Fibroblast of skin of right biceps (primary cell): ENCODE measurements around the gene CANT1.

Source experiments
- DNase-seq: peaks from one replicate; pipeline ENCODE4 v3.0.0-alpha.2; 2013

Gene CANT1

DNA sequence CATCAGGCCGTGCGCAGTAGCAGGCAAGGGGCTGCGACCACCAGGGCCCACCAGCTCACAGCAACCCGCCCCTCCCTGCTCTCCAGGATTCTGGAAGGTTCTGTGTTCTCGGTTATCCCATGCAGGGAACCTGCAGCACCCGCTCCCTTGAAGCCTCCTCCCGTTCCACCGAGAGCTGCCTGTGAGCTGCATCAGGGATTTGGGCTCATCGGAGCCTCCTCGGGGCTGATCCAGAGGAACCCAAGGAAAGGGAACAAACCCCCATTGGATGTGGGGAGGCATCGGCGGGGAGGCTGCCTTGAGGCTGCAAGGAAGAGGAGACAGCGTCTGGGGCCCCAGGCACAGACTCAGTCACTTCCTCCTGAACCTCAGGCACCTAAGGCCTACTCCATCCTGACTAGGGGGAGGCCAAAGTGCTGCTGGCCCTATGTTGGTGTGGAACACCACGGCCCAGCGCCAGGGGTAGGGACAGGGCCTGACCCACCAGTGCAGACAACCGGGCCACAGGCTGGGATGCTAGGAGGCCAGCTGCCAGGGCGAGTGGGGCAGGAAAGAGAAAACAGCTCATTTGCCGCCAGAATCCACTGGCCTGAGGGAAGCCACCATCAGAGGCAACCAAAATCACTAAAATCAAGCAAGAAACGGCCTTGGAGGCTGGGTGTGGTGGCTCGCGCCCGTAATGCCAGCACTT, 15.4 kb downstream of the CANT1 start:
- no peak for DNase-seq

DNA sequence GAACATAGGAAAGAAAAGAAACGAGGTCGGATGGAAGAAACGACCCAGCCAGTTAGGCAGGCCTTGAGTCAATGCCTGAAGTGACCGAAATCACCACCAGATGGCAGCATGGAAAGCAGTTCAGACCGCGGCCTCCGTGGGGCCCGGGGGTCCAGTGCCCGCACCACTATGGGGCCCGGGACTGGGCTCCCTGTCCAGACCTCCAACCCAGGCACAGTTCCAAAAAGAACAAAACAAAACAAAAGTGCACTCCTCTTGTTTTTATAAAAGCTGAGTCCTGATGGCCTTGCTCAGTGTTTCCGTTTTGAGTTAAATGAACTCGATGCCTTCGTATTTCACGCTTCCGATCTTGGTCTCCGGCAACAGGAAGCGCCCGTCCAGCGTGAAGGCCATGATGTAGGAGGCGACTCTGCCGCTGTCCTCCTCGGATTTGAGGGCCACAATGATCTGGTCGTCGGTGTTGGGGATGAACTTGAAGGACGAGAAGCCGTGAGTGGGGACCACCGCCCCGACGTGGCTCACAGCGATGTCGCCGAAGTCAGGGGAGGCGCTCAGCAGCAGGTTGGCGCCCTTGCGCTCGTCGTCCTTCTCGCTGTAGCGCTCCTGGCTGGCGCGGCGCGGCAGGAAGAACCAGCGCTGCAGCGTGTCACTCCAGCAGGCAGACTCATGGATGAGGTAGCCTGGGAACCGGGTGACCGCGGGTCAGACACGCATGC, 16.2 kb downstream of the CANT1 start:
- peak; percentile 35 for DNase-seq

DNA sequence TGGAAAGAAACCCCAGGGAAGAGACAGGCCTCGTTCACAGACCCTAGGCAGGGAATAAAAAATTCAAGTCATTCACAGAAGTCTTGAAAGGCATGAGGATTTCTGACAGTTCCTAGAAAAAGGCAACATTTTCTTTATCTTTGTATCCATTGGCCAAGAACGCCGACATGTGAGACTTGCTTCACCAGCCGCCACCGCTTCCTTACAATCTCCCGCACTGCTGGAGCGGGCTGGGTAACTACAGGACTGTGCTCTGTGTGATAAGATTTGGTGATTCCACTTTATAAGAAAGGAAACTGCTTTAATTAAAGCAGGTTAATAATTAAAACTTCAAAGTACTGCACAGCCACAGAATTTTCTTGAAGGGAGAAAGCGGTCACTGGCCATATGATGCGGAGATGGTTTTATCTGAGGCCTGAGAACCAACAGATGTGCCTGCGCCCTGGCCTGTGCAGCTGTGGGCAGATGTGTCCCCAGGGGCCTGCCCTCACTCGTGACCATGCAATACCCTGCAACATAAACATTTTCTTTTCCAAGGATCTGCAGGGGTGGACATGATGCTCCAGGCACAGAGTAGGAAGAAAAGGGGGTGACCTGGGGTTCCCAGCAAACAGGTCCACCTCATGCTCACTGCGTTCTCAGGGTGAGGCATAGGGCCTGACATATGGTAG, 16.9 kb downstream of the CANT1 start:
- DNase-seq, result no peak

DNA sequence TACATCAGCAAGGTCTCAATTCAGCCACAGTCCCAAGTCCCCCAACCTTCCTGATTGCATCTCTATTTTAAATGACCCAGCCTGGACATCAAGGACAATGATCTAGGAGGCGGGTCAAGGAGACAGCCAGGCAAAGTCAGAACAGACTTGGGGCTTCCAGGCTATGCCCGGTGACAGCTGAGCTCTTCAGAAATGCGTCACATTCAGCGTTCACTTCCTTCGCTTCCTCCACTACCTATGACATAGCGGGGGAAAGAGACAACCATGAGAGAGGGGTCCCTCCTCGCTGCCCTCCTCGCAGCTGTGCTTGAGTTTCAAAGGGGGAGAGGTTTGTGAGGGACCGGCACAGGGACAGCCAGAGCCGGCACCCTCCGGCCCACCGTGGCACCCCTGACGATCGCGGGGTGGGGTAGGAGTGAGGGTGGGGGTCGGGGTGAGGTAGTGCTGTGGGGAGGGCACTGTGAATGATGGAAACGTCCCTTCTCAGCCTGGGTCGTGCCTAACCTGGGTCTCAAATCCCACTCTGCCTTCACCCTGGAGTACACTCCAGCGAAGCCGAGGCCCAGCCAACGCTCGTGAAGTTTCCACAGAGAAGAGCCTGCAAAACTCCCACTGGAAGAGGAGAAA, 17.5 kb downstream of the CANT1 start:
- no peak for DNase-seq

DNA sequence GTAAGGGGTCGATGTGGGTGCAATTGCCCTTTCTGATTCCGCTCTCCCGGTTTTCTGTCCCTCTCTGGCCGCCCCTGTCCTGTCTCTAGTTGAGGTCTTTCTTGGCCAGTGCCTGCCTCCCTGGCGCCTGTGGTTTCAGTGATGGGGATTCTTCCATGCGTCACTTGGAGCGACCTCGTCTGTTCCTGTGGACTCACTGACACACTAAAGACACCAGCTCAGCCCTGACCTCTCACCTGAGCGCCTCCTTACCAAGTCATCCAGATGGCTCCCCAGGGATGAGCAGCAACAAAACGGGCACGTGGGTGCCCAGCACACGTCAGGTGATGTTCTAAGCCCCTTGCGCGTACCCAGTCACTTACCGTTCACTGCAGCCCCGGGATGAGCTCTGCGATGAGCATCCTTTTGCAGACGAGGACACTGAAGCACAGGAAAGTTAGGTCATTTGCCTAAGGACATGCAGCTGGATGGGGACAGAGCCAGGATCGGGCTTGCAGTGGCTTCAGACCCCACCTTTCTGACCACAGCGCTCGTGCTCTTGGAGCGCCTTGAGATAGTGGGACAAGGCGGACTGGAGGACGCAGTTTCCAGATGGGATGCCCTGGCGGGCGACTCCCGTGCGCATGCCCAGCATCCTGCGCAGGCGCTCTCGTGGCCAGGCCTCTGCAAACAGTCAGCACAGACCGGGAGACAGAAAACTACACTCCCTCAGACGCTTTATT, 18.4 kb downstream of the CANT1 start:
- DNase-seq, result no peak

DNA sequence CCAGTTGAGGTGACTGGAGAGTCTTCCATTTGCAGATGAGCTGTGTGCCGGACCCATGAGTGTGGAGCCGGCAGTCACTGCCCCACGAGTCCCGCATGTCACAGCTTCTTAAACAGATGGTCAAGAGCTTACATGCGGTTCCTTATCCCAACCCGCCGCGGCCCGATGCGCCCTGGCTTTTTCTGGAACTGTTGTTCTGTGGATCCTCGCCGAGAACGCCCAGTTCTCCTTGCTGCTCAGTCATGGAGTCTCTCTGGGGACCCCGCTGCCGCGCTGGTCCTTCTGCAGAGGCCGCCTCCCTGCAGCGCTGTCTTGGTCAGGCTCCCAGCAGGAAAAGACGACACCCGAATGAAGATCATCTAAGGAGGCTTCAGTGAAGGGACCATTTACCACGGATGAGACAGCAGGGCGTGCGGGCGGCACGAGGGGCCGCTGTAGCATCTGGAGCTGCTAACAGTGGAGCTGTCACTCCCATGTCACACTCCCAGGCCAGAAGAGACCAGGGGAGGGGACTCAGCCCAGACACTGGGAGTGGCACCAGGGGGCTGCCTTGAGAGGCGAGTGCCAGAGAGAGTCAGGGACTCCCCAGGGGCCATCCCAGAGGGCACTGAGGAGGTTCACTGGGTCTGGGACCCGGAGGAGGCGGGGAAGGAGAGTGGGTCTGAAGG, 19.1 kb downstream of the CANT1 start:
- no peak for DNase-seq

DNA sequence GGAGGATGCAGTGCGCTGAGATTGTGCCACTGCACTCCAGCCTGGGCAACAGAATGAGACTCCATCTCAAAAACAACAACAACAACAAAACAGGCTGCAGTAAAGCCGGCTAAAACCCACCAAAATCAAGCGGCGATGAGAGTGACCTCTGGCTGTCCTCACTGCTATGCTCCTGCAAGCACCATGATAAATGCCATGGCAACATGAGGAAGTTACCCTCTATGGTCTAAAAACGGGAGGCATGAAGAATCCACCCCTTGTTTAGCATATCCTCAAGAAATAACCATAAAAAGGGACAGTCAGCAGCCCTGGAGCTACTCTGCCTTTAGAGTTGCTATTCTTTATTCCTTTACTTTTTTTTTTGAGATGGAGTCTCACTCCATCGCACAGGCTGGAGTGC, 21.4 kb downstream of the CANT1 start:
- no peak for DNase-seq

DNA sequence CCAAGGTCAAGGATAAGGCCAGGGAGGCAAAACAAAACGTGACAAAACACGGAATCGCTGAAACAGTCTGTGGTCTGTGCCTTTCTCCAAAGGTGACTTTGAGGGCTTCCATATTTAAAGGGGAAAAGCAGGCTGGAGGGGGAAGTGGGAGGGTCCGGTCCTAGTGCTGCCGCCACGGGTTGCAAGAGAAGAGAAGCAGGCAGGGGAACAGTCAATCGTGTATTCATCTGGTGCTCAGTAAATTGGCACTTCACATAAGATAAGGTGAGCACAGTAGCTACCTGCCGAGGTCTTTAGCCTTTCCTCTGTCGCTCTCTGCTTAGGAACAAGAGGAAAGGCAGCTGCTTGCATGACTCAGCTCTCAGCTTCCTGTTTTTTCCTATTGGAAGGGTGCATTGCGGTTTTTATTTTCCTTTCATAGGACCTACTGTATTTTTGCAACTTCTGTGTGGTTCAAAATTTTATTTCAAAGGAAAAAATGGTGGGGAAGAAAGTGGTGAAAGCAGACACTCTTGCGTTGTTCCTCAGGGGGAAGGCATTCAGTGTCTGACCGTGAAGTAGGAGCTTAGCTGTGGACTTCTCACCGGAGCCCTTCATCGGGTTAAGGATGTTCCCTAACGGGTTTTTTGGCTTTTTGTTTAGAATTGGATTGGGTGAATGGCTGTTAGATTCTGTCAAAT, 22.8 kb downstream of the CANT1 start:
- peak; percentile 56 for DNase-seq

DNA sequence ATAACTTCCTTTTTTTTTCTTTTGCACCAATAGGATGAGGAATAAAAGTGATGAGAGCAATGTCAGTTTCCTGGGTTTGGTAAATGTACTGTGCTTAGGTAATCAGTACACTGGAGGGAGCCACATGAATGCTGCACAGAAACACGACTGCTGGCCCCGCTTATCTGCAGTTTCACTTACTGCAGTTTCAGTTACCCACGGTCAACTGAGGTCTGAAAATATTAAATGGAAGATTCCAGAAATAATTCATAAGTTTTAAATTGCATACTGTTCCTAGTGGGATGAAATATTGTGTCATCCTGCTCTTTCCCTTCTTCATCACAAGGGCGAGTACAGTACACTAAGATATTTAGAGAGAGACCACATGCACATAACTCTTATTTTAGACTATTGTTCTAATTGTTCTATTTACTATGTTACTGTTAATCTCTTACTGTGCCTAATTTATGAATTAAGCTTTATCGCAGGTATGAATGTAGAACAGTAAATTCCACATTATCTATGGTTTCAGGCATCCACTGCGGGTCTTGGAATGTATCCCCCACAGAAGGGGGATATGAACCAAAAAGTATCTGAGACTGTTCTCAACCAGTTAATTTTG, 23.4 kb downstream of the CANT1 start:
- DNase-seq, result no peak

DNA sequence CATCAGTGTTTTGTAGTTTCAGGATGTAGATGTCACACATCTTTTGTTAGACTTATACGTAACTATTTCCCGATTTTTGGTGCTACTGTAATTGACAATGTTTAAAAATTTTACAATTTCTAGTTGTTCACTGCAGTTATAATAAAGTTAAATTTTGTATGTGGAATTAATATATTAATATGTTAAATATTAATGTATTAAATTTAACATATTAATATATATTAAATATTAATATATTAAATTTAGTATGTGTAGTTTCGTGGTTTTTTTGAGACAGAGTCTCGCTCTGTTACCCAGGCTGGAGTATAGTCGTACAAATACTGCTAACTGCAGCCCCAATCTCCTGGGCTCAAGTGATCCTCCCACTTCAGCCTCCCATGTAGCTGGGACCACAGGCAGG, 24.2 kb downstream of the CANT1 start:
- DNase-seq, result no peak

DNA sequence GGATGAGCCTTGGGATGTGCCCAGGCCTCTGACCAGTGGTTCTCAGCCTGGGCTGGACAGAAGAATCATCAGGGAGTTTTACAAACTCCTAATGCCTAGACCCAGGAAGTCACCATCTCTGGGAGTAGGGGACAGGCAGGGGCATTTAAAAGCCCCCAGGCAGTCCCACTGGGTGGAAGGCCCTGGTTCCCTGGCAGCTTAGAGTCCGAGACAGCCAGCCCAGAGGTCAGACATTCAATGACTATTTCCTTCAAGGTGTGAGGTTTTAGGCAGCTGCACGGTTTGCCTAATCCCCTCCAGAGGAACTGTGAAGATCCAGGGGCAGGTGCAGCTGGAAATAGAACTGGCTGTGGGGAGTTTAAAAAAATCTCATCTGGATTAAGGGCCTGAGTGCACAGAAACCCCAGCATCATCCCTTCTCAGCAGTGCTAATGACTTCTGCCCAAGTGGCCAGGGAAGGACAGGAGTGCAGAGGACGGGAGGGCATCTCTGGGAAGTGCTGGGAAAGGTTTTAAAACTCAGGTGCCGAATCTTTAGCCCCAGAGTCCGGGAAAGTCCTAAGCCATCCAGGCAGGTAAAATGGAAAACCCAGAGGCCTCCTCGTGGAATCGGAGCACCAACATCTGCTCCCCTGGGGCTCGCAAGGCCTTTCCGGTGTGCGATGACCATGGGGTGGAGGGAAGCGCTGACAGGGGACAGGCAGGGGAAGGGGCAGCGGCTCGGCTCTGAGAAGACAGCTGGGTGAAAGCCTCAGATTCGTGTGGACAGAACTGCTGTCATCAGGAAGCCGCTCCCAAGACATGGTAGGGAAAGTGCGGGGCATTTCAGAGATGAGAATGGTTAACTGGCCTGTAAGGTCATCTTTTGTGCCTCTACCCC, 28.3 kb downstream of the CANT1 start:
- DNase-seq, result no peak

DNA sequence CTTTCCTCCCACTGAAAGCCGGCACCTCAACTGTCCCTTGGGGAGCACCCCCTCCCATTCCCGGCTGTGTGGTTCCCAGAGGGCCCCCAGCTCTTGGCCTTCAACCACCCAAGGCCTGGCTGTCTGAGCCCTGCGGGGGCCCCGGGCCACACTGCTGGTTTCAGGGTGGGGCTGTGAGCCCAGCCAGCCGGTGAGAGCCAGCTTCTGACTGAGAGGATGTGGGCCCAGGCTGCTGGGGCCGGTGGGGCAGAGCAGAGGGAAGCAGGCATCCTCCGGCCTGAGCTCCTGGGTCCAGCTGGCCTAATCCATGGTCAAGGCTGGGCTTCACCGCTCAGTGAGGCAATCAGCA, 29.0 kb downstream of the CANT1 start:
- no peak for DNase-seq

DNA sequence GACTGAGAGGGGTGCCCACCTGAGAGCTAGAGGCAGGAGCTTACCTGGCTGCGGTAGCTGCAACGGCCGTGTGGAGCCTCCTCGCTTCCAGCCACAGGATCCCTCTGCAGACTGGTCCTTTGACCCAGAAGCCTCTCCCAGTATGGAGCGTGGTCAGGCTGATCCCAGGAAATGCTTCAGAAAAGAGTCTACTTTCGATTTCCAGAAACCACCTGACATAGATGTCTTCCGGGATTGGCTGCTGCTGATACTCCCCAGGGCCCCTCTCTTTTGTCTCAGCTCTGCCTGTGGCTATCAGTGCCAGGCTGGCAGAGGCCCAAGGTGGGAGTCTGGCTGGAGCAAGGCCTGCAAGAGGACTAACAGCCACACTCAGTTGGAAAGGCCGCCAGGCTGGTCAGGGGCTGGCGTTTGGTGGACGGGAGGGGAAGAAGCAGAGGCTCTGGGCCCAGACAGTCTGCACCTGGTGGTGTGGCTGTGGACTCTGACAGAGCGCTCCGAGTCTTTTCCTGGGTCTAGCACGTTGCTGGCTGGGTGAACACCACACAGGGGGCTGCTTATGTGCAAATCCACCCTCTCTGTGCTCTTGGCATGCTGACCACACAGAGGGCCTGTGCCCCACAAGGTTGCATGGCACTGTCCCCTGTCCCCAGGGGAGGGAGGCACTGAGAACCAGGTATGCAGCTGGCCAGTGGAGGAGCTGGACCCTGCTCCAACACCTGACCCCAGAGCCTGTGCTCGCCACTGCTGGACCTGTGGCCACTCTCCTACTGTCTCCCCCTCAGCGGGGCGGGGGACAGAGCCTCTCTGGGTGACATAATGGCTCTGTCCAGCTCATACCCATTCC, 29.6 kb downstream of the CANT1 start, which contains the start of gene LGALS3BP:
LGALS3BP (minus strand) TSS at position 144 of the 844 bp plus-strand sequence. CDS start 2,732 bp downstream, outside the sequence.
- DNase-seq, result peak; percentile 64

DNA sequence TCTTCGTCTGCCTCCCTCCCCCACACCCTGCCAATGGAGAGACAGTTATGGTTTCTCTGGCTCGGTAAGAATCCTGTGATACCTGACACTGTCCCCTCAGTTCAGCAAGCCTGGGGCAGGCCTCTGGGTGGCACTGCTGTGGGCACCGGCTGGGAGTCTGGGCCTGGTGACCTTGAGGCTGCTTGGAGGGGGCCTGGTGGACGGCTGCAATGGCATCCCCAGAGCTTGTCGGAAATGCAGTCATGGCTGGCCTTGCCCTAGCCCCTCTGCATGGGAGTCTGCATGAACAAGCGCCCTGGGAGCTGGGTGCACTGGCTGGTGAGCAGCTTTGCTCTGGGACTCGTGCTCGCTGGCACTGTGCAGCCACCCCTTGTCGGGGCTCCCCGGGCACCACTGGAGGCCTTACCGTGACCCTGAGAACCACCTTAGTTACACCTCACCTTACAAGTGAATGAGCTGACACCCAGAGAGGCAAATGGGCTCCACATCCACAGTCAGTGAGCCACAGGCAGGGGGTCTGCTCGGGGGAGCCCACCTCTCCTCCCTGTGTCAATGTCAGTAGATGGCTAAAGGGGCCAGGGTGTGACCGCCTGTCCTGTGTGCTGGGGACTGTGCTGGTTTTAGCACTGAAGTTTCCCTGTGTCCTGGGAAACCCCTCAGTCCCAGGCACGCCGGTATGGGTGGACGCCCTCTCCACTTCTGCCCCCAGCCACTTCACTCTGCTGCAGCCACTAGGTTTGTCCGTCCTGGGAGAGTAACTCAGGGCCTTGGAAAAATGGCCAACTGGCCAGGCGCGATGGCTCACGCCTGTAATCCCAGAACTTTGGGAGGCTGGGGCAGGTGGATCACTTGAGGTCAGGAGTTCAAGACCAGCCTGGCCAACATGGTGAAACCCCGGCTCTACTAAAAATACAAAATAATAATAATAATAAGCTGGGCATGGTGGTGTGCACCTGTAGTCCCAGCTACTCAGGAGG, 31.3 kb downstream of the CANT1 start:
- DNase-seq, result no peak

DNA sequence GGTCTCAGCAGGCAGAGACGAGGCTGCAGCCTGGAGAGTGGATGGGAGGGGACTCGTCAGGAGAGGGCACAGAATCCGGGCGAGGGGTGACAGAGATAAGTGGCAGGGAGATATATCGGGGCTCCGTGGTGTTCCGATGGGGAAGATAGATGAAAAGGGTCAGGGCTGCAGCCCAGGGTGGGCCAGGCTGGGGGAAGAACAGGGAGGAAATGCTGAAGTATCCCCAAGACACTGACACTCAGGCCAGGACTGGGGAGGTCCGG, 32.0 kb downstream of the CANT1 start:
- no peak for DNase-seq

DNA sequence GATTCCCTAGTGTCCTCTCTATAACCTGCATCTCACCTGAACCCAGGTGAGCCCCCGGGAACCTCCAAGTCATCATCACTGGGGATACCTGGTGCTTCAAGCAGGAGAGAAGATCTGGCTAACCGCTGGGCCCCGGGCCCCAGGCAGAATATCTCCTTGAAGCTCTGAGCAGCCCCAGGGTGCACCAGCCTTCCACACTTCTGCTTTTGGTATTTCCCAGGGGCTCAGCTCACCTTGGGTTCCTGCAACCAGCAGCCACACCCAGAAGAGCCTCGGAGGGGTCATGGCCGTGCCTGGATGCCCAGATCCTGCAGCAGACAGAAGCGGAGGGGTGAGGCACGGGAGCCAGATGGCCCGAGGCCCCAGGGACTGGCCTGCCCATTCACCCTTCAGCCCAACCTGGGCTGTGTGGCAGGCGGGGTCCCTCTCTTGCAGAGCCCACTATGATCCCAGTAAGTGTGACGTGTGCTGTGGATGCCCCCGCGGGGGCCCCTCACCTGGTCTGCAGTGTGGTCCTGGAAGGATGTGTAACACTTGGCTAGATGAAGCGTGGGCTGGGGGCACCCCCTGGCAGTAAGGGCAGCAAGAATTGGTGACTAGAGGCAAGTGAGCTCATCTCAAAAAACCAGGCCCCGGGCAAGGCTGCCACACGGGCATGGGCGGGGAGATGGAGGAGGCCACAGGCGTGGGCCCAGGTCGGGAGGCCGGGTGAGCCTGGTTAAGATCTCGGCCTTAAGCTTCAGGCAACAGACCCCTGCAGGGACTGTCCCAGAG, 32.5 kb downstream of the CANT1 start:
- DNase-seq, result no peak
